MCF 10A (cell line): ENCODE measurements around the gene SLC29A3. TPM values are rescaled to one million over a fixed set of nuclear protein-coding genes. Genes with fewer than 3 reads are reported as not detected.

ENCODE experiments used
- BruUV-seq: library from RNA; stranded (reverse); fragments of 400-500 nt; replicated peaks from 2 replicates; lab custom pipeline; 2021; lab: Mats Ljungman, UMichigan
- CTCF ChIA-PET: fragments of 300-600 bp; sonication (Branson Sonifier 250); formaldehyde crosslinking; extraction: SDS; loops from one replicate; lab custom pipeline; 2021; ENCODE audit warnings: antibody characterized with exemption, inconsistent platforms; lab: Yijun Ruan, JAX
- POLR2A ChIA-PET: fragments of 300-600, 350-650 bp; sonication (Branson Sonifier 250); formaldehyde crosslinking; extraction: SDS; loops from one replicate; lab custom pipeline; 2020; ENCODE audit warnings: antibody characterized with exemption, inconsistent platforms; lab: Yijun Ruan, JAX
- DNase-seq: peaks from one replicate; pipeline ENCODE4 v3.0.0-alpha.2; 2018; ENCODE audit not compliant: unreplicated experiment
- H3K27ac Mint-ChIP-seq: one replicate; pipeline ENCODE4 v1.8.0; 2022; ENCODE audit warnings: mild to moderate bottlenecking, low read depth, mixed read lengths; ENCODE audit not compliant: unreplicated experiment
- H3K27me3 Mint-ChIP-seq: one replicate; pipeline ENCODE4 v1.8.0; 2022; ENCODE audit warnings: mixed read lengths; ENCODE audit not compliant: insufficient read depth, unreplicated experiment
- H3K36me3 Mint-ChIP-seq: one replicate; pipeline ENCODE4 v1.8.0; 2022; ENCODE audit warnings: mild to moderate bottlenecking, moderate library complexity, mixed read lengths; ENCODE audit not compliant: insufficient read depth, unreplicated experiment
- H3K4me1 Mint-ChIP-seq: one replicate; pipeline ENCODE4 v1.8.0; 2022; ENCODE audit warnings: mixed read lengths; ENCODE audit not compliant: insufficient read depth, unreplicated experiment
- H3K4me3 Mint-ChIP-seq: one replicate; pipeline ENCODE4 v1.8.0; 2022; ENCODE audit warnings: mild to moderate bottlenecking, moderate library complexity, mixed read lengths; ENCODE audit not compliant: unreplicated experiment
- H3K9me3 Mint-ChIP-seq: one replicate; pipeline ENCODE4 v1.8.0; 2022; ENCODE audit warnings: mixed read lengths; ENCODE audit not compliant: unreplicated experiment
- intact Hi-C: fragments of 100-400 bp; cut with micrococcal nuclease; formaldehyde crosslinking; loops from 2 replicates; pipeline ENCODE4 v1.14.1; 2022
- total RNA-seq: library from RNA; stranded (reverse); gene quantifications from 2 replicates; pipeline ENCODE4 v1.2.3, GENCODE V29; 2022
- TF ChIP-seq, protein P1 (sequence below): fragments of 200-600 bp; IDR thresholded peaks from one replicate; pipeline ENCODE4 v1.8.0; 2022; ENCODE audit warnings: antibody characterized with exemption, mild to moderate bottlenecking; ENCODE audit not compliant: unreplicated experiment

Gene SLC29A3
- total RNA-seq, 1 experiment from 2014 or later, result 3.6 TPM

DNA sequence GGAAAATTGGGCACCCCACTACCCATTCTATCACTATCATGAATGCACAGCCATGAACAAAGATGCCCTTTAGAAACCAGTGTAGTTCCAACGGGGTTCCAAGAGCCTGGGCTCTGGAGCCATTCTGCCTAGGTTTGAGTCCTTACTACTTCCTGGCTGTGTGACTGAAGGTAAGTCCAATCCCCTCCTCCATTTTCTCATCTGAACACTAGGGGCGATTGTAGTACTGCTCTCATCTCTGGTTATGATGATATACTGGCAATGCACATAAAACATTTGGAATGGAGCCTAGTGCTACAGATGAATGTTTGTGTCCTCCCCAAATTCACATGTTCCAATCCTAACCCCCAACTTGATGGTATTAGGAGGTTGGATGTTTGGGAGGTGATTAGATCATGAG, 49.6 kb downstream of the SLC29A3 start:
- ChIA-PET POLR2A (interaction anchor here (5.5 kb wide), 1 partner anchor 9 kb away, joined by 34 read pairs; no protein-coding TSS in a partner anchor), CTCF (interaction anchor here (0.6 to 3.8 kb wide), 4 partner anchors 8 to 54 kb away, joined by 3 to 17 read pairs (median 4); no protein-coding TSS in a partner anchor)
- peaks cover 20% of the 10 kb centered on the region for H3K4me1 Mint-ChIP-seq
- BruUV-seq, result no TSS peak
- TF ChIP-seq, protein P1, sequence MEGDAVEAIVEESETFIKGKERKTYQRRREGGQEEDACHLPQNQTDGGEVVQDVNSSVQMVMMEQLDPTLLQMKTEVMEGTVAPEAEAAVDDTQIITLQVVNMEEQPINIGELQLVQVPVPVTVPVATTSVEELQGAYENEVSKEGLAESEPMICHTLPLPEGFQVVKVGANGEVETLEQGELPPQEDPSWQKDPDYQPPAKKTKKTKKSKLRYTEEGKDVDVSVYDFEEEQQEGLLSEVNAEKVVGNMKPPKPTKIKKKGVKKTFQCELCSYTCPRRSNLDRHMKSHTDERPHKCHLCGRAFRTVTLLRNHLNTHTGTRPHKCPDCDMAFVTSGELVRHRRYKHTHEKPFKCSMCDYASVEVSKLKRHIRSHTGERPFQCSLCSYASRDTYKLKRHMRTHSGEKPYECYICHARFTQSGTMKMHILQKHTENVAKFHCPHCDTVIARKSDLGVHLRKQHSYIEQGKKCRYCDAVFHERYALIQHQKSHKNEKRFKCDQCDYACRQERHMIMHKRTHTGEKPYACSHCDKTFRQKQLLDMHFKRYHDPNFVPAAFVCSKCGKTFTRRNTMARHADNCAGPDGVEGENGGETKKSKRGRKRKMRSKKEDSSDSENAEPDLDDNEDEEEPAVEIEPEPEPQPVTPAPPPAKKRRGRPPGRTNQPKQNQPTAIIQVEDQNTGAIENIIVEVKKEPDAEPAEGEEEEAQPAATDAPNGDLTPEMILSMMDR, result no peak
- H3K4me3 Mint-ChIP-seq, result no peak overlapping the region
- intact Hi-C loops, result no loop called here
- H3K36me3 Mint-ChIP-seq, result peaks cover 8% of the 10 kb centered on the region
- no peaks in the 10 kb centered on the region for H3K27me3 Mint-ChIP-seq
- peak; percentile 9 for DNase-seq
- no peaks in the 10 kb centered on the region for H3K9me3 Mint-ChIP-seq
- no peak overlapping the region for H3K27ac Mint-ChIP-seq

DNA sequence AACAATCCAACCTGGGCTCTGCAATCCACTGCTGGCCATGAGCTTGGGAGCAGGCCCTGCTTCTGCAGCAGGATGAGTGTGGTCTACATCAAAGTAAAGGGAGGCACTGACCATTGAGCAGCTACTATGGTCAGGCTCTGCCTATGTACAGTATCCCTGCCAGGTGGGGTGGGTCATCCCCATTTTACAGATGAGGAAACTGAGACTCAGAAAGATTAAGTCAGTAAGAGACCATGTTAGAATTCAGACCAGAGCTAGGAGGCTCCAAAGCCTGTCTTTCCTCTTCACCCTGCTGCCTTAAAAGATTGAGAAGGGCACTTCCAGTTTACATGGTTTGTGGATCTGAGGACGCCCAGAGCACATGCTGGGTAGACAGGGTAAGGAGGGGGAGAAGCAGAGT, 50.5 kb downstream of the SLC29A3 start:
- CTCF ChIA-PET, result interaction anchor here (0.8 to 3.8 kb wide), 2 partner anchors 14 to 37 kb away, joined by 3 to 17 read pairs; no protein-coding TSS in a partner anchor
- no peak overlapping the region for H3K27ac Mint-ChIP-seq
- H3K4me3 Mint-ChIP-seq, result no peak overlapping the region
- peaks cover 8% of the 10 kb centered on the region for H3K36me3 Mint-ChIP-seq
- BruUV-seq, result no TSS peak
- DNase-seq, result no peak
- peaks cover 10% of the 10 kb centered on the region for H3K4me1 Mint-ChIP-seq
- H3K9me3 Mint-ChIP-seq, result no peaks in the 10 kb centered on the region
- POLR2A ChIA-PET, result interaction anchor here (1.1 kb wide), 1 partner anchor 37 kb away, joined by 4 read pairs; no protein-coding TSS in a partner anchor
- intact Hi-C loops, result no loop called here
- TF ChIP-seq, protein P1, result no peak
- H3K27me3 Mint-ChIP-seq, result no peaks in the 10 kb centered on the region

DNA sequence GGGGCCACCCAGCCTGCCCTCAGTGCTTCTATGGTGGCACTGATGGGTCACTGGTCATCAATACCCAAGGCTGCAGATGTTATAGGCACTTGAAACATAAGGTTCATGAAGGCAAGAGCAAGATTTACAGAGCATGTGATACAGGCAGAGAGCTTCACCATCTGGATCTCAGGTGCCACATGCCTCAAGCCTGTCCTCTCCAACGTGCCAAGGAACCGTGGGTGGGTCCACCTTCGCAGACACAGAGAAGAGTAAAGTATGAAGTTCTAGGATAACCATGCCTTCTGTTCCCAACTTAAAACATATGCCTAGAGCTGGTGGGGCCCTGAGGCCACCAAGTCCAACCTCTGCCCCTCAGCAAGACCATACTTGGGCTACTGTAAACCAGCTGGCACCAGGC, 51.0 kb downstream of the SLC29A3 start:
- CTCF ChIA-PET, result interaction anchor here (3.8 kb wide), 1 partner anchor 14 kb away, joined by 17 read pairs; no protein-coding TSS in a partner anchor
- Mint-ChIP-seq H3K36me3 (peaks cover 4% of the 10 kb centered on the region), H3K4me3 (no peak overlapping the region), H3K27ac (no peak overlapping the region), H3K27me3 (no peaks in the 10 kb centered on the region), H3K4me1 (peaks cover 6% of the 10 kb centered on the region), H3K9me3 (no peaks in the 10 kb centered on the region)
- intact Hi-C loops, result no loop called here
- DNase-seq, result no peak
- TF ChIP-seq, protein P1, result no peak
- no TSS peak for BruUV-seq
- POLR2A ChIA-PET, result interaction anchor here (0.7 to 1.1 kb wide), 2 partner anchors 29 to 38 kb away, joined by 3 to 4 read pairs; no protein-coding TSS in a partner anchor

DNA sequence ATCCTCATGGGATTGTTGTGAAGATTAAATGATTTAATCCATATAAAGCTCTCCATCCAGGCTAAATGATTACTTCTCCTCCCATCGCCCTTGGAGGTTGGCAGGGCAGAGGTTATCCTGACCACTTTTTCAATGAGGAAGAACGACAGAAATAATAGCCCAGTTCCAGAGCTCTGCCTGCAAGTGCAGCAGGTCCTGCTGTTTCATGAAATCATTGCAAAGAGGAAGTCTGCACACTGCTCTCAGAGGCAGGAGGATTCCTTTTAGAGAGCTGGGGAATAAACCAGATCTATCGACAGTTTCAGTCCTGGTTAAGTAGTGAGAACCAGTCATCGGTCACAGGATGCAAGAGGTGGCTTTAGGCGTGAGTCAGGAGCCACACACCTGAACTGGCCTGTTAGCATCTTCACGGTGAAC, 52.7 kb downstream of the SLC29A3 start:
- CTCF ChIA-PET, result interaction anchor here (1.3 to 3.8 kb wide), 3 partner anchors 12 to 52 kb away, joined by 3 to 17 read pairs (median 7); no protein-coding TSS in a partner anchor
- Mint-ChIP-seq H3K4me3 (no peak overlapping the region), H3K4me1 (peaks cover 4% of the 10 kb centered on the region), H3K9me3 (no peaks in the 10 kb centered on the region), H3K36me3 (no peaks in the 10 kb centered on the region), H3K27me3 (no peaks in the 10 kb centered on the region), H3K27ac (no peak overlapping the region)
- intact Hi-C loops, result no loop called here
- TF ChIP-seq, protein P1, result no peak
- DNase-seq, result no peak
- POLR2A ChIA-PET, result interaction anchor here (1.4 kb wide), 1 partner anchor 10 kb away, joined by 3 read pairs; no protein-coding TSS in a partner anchor
- no TSS peak for BruUV-seq
